IMR-90 (cell line): Measurements from ENCODE around the gene SSH2. TPM values are rescaled to one million over a fixed set of nuclear protein-coding genes. Genes with fewer than 3 reads are reported as not detected.

Source experiments
- ATAC-seq: fragments of 200-7000 bp; cut with Tn5 transposase; 2 replicates; pipeline ENCODE4 v1.9.1; 2020; ENCODE audit warnings: low read depth, mild to moderate bottlenecking, moderate library complexity
- BruUV-seq: library from RNA; stranded (reverse); fragments of 400-500 nt; replicated peaks from 2 replicates; lab custom pipeline; 2021; lab: Mats Ljungman, UMichigan
- CTCF ChIA-PET: fragments of 300-600 bp; formaldehyde crosslinking; extraction: SDS; loops from one replicate; lab custom pipeline; 2021; ENCODE audit warnings: antibody characterized with exemption; lab: Yijun Ruan, JAX
- POLR2A ChIA-PET: fragments of 300-600 bp; sonication (Branson Sonifier 250); formaldehyde crosslinking; loops from one replicate; lab custom pipeline; 2022; ENCODE audit warnings: antibody characterized with exemption; ENCODE audit not compliant: unreplicated experiment; lab: Charles Lee
- DNase-seq: peaks from one replicate; pipeline ENCODE4 v3.0.0; 2013
- H2AFZ ChIP-seq: replicated peaks from 2 replicates; pipeline ENCODE3; 2013; ENCODE audit warnings: low read length, mild to moderate bottlenecking; ENCODE audit not compliant: poor library complexity
- H2AK5ac ChIP-seq: 2 replicates; pipeline ENCODE4 v1.6.1; 2013; ENCODE audit warnings: low read depth, low read length, inconsistent platforms
- H2AK9ac ChIP-seq: replicated peaks from 2 replicates; pipeline ENCODE3; 2013; ENCODE audit warnings: mild to moderate bottlenecking, low read depth, low read length, moderate library complexity; ENCODE audit not compliant: poor library complexity
- H2BK120ac ChIP-seq: 2 replicates; pipeline ENCODE4 v1.6.1; 2013; ENCODE audit warnings: low read depth, low read length, inconsistent platforms
- H2BK15ac ChIP-seq: 3 replicates; pipeline ENCODE4 v1.6.1; 2013; ENCODE audit warnings: low read depth, low read length, inconsistent platforms
- H2BK20ac ChIP-seq: 2 replicates; pipeline ENCODE4 v1.6.1; 2013; ENCODE audit warnings: low read depth, mild to moderate bottlenecking, inconsistent platforms, low read length, moderate library complexity
- H2BK5ac ChIP-seq: 2 replicates; pipeline ENCODE4 v1.6.1; 2013; ENCODE audit warnings: mild to moderate bottlenecking, low read depth, low read length, inconsistent platforms; ENCODE audit not compliant: poor library complexity, severe bottlenecking
- H3K14ac ChIP-seq: replicated peaks from 2 replicates; pipeline ENCODE4 v1.6.1; 2013; ENCODE audit warnings: low read depth, low read length, inconsistent platforms
- H3K18ac ChIP-seq: 2 replicates; pipeline ENCODE4 v1.6.1; 2013; ENCODE audit warnings: low read depth, low read length, control low read depth
- H3K23ac ChIP-seq: 2 replicates; pipeline ENCODE4 v1.6.1; 2013; ENCODE audit warnings: low read depth, low read length, inconsistent platforms
- H3K27ac ChIP-seq: 2 replicates; pipeline ENCODE4 v1.5.1; 2013; ENCODE audit warnings: mild to moderate bottlenecking, control low read depth, low read length; ENCODE audit not compliant: insufficient read depth
- H3K27me3 ChIP-seq: 2 replicates; pipeline ENCODE4 v1.6.1; 2013; ENCODE audit warnings: low read length; ENCODE audit not compliant: control insufficient read depth, insufficient read depth
- H3K36me3 ChIP-seq: 2 replicates; pipeline ENCODE4 v1.6.1; 2013; ENCODE audit warnings: low read length, mixed read lengths; ENCODE audit not compliant: control insufficient read depth, insufficient read depth
- H3K4ac ChIP-seq: 2 replicates; pipeline ENCODE4 v1.6.1; 2013; ENCODE audit warnings: low read depth, low read length, inconsistent platforms
- H3K4me1 ChIP-seq: 2 replicates; pipeline ENCODE4 v1.6.1; 2013; ENCODE audit warnings: low read length, mixed read lengths; ENCODE audit not compliant: control insufficient read depth, insufficient read depth
- H3K4me2 ChIP-seq: 2 replicates; pipeline ENCODE4 v1.6.1; 2013; ENCODE audit warnings: low read depth, mild to moderate bottlenecking, control low read depth, low read length, moderate library complexity
- H3K4me3 ChIP-seq: 2 replicates; pipeline ENCODE4 v1.5.1; 2013; ENCODE audit warnings: low read depth, mild to moderate bottlenecking, control low read depth, low read length, moderate library complexity; ENCODE audit not compliant: insufficient read depth
- H3K56ac ChIP-seq: 2 replicates; pipeline ENCODE4 v1.6.1; 2013; ENCODE audit warnings: low read length, inconsistent platforms; ENCODE audit not compliant: insufficient read depth; ENCODE audit errors: extremely low read depth
- H3K79me1 ChIP-seq, 2 experiments: 2 replicates each; pipeline ENCODE4 v1.6.1; 2013; ENCODE audit warnings: low read length in 2 of 2, inconsistent platforms in 1 of 2, low read depth in 1 of 2
- H3K9ac ChIP-seq: 2 replicates; pipeline ENCODE4 v1.6.1; 2013; ENCODE audit warnings: low read depth, low read length, control low read depth
- H3K9me1 ChIP-seq: 2 replicates; pipeline ENCODE4 v1.6.1; 2013; ENCODE audit warnings: low read length, inconsistent platforms; ENCODE audit not compliant: insufficient read depth
- H3K9me3 ChIP-seq: 2 replicates; pipeline ENCODE4 v1.6.1; 2013; ENCODE audit warnings: low read length; ENCODE audit not compliant: control insufficient read depth, insufficient read depth
- H4K20me1 ChIP-seq: 2 replicates; pipeline ENCODE4 v1.6.1; 2013; ENCODE audit warnings: low read length, inconsistent platforms; ENCODE audit not compliant: insufficient read depth
- H4K5ac ChIP-seq: 2 replicates; pipeline ENCODE4 v1.6.1; 2013; ENCODE audit warnings: mild to moderate bottlenecking, low read depth, low read length, control low read depth
- H4K8ac ChIP-seq, 2 experiments: 2 replicates each; pipeline ENCODE4 v1.6.1; 2013; ENCODE audit warnings: low read depth in 2 of 2, low read length in 2 of 2, control low read depth in 1 of 2, inconsistent platforms in 1 of 2
- H4K91ac ChIP-seq: 2 replicates; pipeline ENCODE4 v1.6.1; 2013; ENCODE audit warnings: low read depth, low read length, inconsistent platforms; ENCODE audit not compliant: insufficient read depth
- BHLHE40 ChIP-seq: fragments of 150-350 bp; IDR thresholded peaks from 2 replicates; pipeline ENCODE4 v1.6.1; 2016; ENCODE audit warnings: mild to moderate bottlenecking, low read depth, low read length
- CEBPB ChIP-seq: IDR thresholded peaks from 2 replicates; pipeline ENCODE4 v1.6.1; 2012; ENCODE audit warnings: low read depth, low read length, improper control_type of control experiment
- CHD1 ChIP-seq: IDR thresholded peaks from 2 replicates; pipeline ENCODE4 v1.6.1; 2012; ENCODE audit warnings: low read depth, low read length, improper control_type of control experiment
- FOS ChIP-seq: fragments of 150-350 bp; IDR thresholded peaks from 2 replicates; pipeline ENCODE4 v1.6.1; 2016; ENCODE audit warnings: low read depth, low read length
- MAFK ChIP-seq: IDR thresholded peaks from 2 replicates; pipeline ENCODE4 v1.6.1; 2012; ENCODE audit warnings: low read depth, low read length, improper control_type of control experiment
- MAZ ChIP-seq: IDR thresholded peaks from 2 replicates; pipeline ENCODE4 v1.6.1; 2012; ENCODE audit warnings: low read depth, mild to moderate bottlenecking, low read length, improper control_type of control experiment, moderate library complexity, borderline replicate concordance
- MXI1 ChIP-seq: IDR thresholded peaks from 2 replicates; pipeline ENCODE4 v1.6.1; 2012; ENCODE audit warnings: low read depth, mild to moderate bottlenecking, low read length, moderate library complexity, borderline replicate concordance
- NFE2L2 ChIP-seq: fragments of 150-350 bp; IDR thresholded peaks from 2 replicates; pipeline ENCODE4 v1.6.1; 2016; ENCODE audit warnings: low read depth, mild to moderate bottlenecking, low read length
- POLR2A ChIP-seq: IDR thresholded peaks from 2 replicates; pipeline ENCODE4 v1.6.1; 2012; ENCODE audit warnings: mild to moderate bottlenecking, low read depth, low read length
- RAD21 ChIP-seq: IDR thresholded peaks from 2 replicates; pipeline ENCODE4 v1.6.1; 2012; ENCODE audit warnings: low read length, improper control_type of control experiment
- RCOR1 ChIP-seq: IDR thresholded peaks from 2 replicates; pipeline ENCODE4 v1.6.1; 2012; ENCODE audit warnings: mild to moderate bottlenecking, low read length, improper control_type of control experiment; ENCODE audit not compliant: insufficient replicate concordance
- RFX5 ChIP-seq: IDR thresholded peaks from 2 replicates; pipeline ENCODE4 v1.8.0; 2012; ENCODE audit warnings: low read depth, mild to moderate bottlenecking, low read length, moderate library complexity
- SMC3 ChIP-seq: fragments of 150-350 bp; IDR thresholded peaks from 2 replicates; pipeline ENCODE4 v1.6.1; 2016; ENCODE audit warnings: low read depth, mild to moderate bottlenecking, antibody characterized with exemption, low read length, moderate library complexity
- dilution Hi-C: fragments of 300-500 bp; cut with HindIII; formaldehyde crosslinking; loops from one replicate; pipeline ENCODE4 v1.14.3; 2018; ENCODE audit warnings: low sequenced_read_pairs; ENCODE audit not compliant: unreplicated experiment
- in situ Hi-C: fragments of 300-500 bp; cut with MboI; formaldehyde crosslinking; loops from 3 replicates; pipeline ENCODE4 v1.14.3; 2019; ENCODE audit warnings: low sequenced_read_pairs, inconsistent platforms, mixed read lengths
- intact Hi-C: fragments of 100-400 bp; cut with micrococcal nuclease; formaldehyde crosslinking; loops from 2 replicates; pipeline ENCODE4 v1.10.0; 2022
- polyA plus RNA-seq, 3 experiments: library from polyadenylated mRNA; depleted of rRNA; stranded (reverse); fragments of >200 nt; gene quantifications; 2 replicates each; pipeline ENCODE4 v1.2.3, GENCODE V29; 2012; ENCODE audit warnings: low replicate concordance in 1 of 3
- total RNA-seq: library from RNA; depleted of rRNA; stranded (reverse); fragments of >200 nt; gene quantifications from 2 replicates; pipeline ENCODE4 v1.2.3, GENCODE V29; 2012
- TF ChIP-seq, protein P1 (sequence below): fragments of 150-350 bp; IDR thresholded peaks from 2 replicates; pipeline ENCODE4 v1.6.1; 2016; ENCODE audit warnings: low read depth, mild to moderate bottlenecking, low read length, moderate library complexity, borderline replicate concordance
- TF ChIP-seq, protein P2 (sequence below): fragments of 150-350 bp; IDR thresholded peaks from 2 replicates; pipeline ENCODE4 v1.6.1; 2017; ENCODE audit warnings: mild to moderate bottlenecking, antibody characterized with exemption, low read length, low read depth
- TF ChIP-seq, protein P3 (sequence below): conservative IDR thresholded peaks from 2 replicates; pipeline ENCODE4 v1.5.1; 2012; ENCODE audit warnings: mild to moderate bottlenecking, low read depth, low read length, improper control_type of control experiment

The SSH2 gene
- total and polyA plus RNA-seq, 2 of the 4 experiments (the other 2 are of a cell fraction): 9.3 TPM

DNA sequence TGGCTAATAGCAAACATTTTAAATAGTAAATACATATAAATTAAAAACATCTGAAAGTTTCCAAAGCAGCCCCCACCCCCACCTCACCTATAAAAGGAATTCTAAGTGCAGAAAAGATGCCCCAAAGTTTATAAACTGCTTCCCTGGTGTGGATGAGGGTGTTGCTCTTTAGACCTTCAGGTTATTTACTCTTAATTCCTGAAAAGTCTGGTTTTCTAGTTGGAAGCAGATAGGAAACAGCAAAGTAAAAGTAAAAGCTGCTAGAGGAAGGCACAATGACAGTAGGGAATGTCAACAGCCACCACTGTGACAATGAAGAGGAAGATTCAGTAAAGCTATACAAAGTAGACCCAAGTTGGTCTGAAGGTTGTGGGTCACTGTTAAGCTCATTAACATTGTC, 37.8 kb downstream of the SSH2 start:
- no peak overlapping the region for H2AK5ac ChIP-seq
- peaks cover 25 to 51% of the 10 kb centered on the region in 2 experiments for H3K79me1 ChIP-seq
- TF ChIP-seq RCOR1: no peak
- no peak for TF ChIP-seq MAZ
- no peak for TF ChIP-seq MXI1
- TF ChIP-seq RFX5: no peak
- no peak for TF ChIP-seq FOS
- no peak for TF ChIP-seq BHLHE40
- TF ChIP-seq, protein P1, sequence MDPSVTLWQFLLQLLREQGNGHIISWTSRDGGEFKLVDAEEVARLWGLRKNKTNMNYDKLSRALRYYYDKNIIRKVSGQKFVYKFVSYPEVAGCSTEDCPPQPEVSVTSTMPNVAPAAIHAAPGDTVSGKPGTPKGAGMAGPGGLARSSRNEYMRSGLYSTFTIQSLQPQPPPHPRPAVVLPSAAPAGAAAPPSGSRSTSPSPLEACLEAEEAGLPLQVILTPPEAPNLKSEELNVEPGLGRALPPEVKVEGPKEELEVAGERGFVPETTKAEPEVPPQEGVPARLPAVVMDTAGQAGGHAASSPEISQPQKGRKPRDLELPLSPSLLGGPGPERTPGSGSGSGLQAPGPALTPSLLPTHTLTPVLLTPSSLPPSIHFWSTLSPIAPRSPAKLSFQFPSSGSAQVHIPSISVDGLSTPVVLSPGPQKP: no peak
- TF ChIP-seq POLR2A: no peak
- no peak for TF ChIP-seq NFE2L2
- TF ChIP-seq CEBPB: no peak
- TF ChIP-seq CHD1: no peak
- TF ChIP-seq, protein P2, sequence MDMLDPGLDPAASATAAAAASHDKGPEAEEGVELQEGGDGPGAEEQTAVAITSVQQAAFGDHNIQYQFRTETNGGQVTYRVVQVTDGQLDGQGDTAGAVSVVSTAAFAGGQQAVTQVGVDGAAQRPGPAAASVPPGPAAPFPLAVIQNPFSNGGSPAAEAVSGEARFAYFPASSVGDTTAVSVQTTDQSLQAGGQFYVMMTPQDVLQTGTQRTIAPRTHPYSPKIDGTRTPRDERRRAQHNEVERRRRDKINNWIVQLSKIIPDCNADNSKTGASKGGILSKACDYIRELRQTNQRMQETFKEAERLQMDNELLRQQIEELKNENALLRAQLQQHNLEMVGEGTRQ: no peak
- no peak for TF ChIP-seq SMC3
- TF ChIP-seq, protein P3, sequence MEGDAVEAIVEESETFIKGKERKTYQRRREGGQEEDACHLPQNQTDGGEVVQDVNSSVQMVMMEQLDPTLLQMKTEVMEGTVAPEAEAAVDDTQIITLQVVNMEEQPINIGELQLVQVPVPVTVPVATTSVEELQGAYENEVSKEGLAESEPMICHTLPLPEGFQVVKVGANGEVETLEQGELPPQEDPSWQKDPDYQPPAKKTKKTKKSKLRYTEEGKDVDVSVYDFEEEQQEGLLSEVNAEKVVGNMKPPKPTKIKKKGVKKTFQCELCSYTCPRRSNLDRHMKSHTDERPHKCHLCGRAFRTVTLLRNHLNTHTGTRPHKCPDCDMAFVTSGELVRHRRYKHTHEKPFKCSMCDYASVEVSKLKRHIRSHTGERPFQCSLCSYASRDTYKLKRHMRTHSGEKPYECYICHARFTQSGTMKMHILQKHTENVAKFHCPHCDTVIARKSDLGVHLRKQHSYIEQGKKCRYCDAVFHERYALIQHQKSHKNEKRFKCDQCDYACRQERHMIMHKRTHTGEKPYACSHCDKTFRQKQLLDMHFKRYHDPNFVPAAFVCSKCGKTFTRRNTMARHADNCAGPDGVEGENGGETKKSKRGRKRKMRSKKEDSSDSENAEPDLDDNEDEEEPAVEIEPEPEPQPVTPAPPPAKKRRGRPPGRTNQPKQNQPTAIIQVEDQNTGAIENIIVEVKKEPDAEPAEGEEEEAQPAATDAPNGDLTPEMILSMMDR: no peak
- TF ChIP-seq RAD21: no peak
- no peak for TF ChIP-seq MAFK
- H4K5ac ChIP-seq: no peak overlapping the region
- ChIA-PET CTCF (no interaction called here), POLR2A (no interaction called here)
- in situ Hi-C loops: no loop called here
- no peaks in the 10 kb centered on the region for H3K36me3 ChIP-seq
- intact Hi-C loops: no loop called here
- H3K9ac ChIP-seq: no peak overlapping the region
- H4K20me1 ChIP-seq: no peaks in the 10 kb centered on the region; the same call in 1 of the 2 replicates
- no peak for DNase-seq
- H3K4me2 ChIP-seq: no peak overlapping the region
- BruUV-seq: no TSS peak
- H2BK15ac ChIP-seq: no peak overlapping the region
- H2BK5ac ChIP-seq: no peak overlapping the region
- no peaks in the 10 kb centered on the region; the same call in 1 of the 2 replicates for H3K9me1 ChIP-seq
- no peak overlapping the region for H3K14ac ChIP-seq
- H2BK120ac ChIP-seq: no peak overlapping the region
- H3K56ac ChIP-seq: no peak overlapping the region
- no peak overlapping the region for H3K23ac ChIP-seq
- no peak overlapping the region for H2AFZ ChIP-seq
- no peaks in the 10 kb centered on the region for H3K27me3 ChIP-seq
- H4K91ac ChIP-seq: no peak overlapping the region
- no peak overlapping the region for H2AK9ac ChIP-seq
- H3K4me3 ChIP-seq: no peak overlapping the region
- H4K8ac ChIP-seq: no peak overlapping the region
- no peak for ATAC-seq
- H3K18ac ChIP-seq: no peak overlapping the region
- no peak overlapping the region for H2BK20ac ChIP-seq
- H3K4ac ChIP-seq: no peak overlapping the region
- no peak overlapping the region for H3K27ac ChIP-seq
- dilution Hi-C loops: no loop called here
- H3K9me3 ChIP-seq: no peaks in the 10 kb centered on the region; the same call in 1 of the 2 replicates
- H3K4me1 ChIP-seq: no peaks in the 10 kb centered on the region
